Measurements from ENCODE around the gene NLRC3.
"Not testable (repeated sequence)": the region's sequence is repeated elsewhere in the genome, so short reads cannot be mapped to it uniquely, and the experiment has no call there.

NLRC3 gene

DNA sequence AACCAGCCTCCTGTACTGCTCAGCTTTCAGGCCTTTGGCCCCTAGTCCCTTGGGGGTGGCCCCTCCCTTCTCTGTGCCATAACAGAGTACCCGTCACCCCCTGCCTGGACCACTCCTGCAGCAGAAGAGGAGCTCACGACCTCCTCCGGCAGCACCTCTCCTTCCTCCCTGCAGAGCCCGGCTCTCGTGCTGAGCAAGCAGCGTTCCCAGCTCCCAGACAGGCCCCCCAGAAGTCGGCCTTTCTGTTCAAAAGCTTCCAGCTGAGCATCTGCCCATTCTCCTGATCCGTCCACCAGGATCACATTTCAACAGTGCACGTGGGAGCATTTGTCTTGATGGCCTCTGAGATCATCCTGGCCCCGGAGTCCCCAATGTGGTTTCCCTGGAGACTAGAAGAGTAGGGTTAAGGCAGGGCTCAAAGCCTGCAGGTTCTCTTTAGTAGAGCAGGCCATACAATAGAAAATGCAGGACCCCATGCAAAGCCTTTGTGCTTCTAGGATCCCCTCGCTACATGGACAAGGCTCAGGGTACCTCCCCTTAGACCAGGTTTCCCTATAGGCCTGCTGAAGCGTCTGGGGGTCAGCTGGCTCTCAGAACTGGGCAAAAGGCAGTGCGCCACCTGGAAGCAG lies 35.6 kb downstream of the NLRC3 start:
- no peak for FAIRE-seq

DNA sequence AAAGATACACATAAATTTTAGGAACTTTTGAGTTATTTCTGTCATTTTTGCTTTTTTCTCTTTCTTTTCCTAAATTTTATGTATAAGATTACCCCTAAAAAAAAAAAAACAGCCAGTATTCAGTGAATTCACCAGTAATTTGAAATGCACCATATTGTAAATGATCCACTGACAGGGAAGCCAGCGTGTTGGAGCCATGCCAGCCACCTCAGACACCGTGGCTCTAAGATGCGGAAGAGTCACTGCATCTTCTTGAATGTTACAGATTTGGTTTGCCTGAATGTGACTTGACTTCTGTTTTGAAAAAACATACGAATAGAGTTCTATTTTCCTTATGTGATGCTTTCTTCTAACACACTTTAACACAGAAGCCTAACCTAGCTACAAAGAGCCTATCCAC lies 39.0 kb downstream of the NLRC3 start:
- FAIRE-seq = no peak

DNA sequence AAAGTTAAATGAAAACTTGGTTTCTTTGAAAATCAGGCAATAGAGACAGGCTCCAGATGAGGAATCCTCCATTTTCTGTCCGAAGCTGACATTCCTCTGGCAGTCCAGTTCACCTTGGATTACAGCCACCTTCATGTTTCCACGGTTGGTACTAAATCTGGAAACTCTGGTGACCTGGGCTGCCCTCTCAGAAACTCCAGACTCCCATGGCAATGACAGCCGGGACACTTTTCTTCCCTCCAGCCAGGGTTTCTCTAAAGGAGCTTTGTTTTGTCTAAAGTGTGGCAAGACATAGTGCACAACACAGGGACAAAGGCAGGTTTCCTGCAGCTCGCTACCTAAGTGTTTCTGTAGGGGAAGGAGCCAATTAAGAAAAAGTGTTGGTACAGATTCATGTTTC lies 40.4 kb downstream of the NLRC3 start:
- FAIRE-seq = no peak

DNA sequence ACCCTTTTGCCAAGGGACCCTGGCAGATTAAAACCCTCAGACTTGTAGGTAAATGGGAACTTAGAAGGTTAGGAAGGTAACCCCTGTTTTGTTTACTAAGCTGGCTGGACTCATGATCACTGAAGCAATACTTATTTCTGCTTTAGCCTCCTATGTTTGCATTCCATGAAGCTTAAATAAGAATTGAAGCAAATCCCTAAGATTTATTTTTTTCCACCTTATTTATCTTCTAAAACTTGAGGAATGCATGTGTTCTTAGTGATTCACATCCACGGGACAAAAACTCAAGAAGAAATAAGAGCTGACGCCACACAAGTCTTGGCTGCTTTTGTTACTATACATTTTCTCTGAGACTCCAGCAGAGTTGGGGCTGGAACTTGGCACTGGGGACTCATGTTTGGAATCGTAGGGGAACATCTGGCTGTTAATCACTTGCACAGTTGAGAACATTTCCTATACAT lies 40.9 kb downstream of the NLRC3 start:
- FAIRE-seq = no peak

DNA sequence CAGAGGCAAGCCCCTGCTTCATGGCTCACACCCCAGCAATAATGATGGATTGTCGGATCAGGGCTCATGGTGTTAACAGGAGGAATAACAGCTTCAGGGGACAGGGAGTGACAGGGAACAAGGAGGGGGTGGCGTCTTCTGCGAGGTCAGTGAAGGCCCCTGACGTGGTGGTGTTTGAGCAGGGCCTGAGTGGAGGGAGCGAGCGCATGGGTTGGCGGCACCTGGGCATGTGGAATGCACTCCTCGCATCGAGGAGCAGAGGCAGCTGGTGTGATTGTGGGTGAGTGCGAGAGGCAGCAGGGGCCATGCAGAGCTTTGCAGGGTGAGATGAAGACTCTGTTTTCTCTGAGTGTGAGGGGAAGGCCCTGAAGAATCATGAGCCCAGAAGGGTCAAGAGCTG lies 43.1 kb downstream of the NLRC3 start:
- no peak for FAIRE-seq

DNA sequence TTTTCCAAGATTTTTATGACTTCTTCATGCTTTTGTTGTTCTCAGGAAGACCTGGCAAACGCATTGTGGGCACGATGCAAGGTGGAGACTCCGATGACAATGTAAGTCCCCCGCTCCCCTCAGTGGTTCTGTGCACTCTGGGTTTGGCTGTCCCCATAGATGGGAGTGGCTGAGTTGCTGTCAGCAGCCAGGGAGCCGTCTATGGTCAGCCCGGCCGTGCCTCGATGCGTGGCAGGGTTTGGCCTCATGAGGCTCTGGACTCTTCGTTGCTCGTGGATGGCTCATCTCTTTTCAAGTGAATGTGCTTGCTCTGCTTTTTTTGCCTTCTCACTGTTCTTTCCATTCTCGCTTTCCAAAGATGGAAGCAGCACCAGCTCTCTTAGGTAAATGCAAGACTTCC lies 44.5 kb downstream of the NLRC3 start:
- FAIRE-seq = no peak

DNA sequence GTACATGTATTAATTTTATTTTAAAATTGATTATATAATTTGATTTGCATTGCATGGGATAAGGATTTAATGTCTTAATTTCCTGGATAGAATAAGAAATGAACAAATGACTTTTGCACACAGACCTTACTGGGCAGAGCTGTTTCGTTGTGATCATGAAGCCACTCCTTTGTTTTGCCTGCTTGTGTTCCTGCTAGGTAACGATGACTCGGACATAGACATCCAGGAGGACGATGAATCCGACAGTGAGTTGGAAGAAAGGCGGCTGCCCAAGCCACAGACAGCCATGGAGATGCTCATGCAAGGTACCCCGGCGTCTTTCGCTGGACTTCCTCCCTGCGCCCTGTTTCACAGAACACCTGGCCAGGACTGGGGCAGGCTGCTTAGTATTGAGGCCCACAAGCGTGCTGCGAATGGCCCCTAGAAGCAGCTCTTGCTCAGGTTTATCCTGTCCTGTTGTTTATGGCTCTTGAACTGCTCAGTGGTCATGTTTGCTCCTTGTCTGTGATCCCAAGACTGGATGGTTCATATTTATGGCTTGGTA lies 46.8 kb downstream of the NLRC3 start:
- no peak for FAIRE-seq

DNA sequence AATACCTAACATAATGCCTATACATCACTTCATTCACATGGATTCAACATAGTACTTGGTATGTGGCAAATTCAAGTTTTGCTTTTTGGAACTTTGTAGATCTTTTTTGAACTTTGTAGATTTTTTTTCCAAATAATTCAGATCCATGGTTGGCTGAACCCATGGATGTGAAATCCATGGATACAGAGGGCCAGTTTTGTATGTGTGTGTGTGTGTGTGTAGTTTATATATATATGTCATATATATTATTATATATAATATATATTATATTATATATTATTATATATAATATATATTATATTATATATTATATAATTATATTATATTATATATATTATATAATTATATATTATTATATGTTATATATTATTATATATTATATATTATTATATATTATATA lies 48.0 kb downstream of the NLRC3 start:
- FAIRE-seq = no peak

DNA sequence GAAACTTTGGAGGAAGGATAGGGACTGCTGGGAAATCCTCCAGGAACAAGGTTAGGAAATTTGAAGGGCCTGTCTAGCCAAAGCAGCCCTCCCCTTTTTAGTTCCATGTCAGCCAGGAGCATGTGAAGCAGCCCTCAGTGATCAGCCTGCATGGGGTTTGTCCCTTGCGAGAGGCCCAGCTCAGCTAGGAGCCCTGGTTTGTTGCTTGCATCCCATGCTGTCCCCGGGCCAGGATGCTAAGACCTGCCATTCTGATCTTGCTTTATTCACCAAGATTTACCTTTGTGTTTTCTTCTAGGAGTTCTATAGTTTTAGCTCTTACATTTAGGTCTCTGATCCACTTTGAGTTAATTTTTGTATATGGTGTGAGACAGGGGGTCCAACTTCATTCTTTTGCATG lies 48.8 kb downstream of the NLRC3 start:
- FAIRE-seq = no peak

DNA sequence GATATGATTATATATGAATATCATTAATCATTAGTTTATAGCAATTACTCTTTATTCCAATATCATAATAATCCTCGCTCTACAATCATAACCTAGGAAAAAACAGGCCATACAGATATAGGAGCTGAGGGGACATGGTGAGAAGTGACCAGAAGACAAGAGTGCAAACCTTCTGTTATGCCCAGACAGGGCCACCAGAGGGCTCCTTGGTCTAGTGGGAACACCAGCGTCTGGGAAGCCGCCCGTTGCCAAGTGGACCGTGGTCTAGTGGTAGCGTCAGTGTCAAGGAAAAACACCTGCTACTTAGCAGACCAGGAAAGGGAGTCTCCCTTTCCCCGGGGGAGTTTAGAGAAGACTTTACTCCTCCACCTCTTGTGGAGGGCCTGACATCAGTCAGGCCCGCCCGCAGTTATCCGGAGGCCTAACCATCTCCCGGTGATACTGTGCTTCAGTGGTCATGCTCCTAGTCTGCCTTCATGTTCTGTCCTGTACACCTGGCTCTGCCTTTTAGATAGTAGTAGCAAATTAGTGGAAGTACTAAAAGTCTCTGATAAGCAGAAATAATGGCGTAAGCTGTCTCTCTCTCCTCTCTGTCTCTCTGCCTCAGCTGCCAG lies 49.9 kb downstream of the NLRC3 start:
- FAIRE-seq = not testable (repeated sequence)

DNA sequence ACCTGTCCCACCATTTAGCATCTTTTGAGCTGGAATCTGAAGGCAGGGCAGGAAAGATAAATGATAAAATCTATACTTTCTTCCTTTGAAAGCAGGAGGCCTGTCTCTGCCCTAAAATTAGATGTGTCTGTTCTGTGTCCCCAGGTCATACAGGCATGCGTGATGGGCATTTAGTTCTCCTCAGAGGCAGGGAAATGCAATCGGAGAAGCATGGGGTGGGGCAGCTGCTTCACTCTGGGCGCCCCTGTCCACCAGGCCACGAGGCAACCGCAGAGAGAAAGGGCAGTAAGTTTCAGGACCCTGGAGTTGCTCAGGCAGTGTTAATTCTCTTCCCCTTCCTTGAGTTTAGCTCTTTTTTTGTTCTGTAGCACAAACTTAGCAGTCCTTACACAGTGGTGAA lies 51.3 kb downstream of the NLRC3 start:
- no peak for FAIRE-seq

DNA sequence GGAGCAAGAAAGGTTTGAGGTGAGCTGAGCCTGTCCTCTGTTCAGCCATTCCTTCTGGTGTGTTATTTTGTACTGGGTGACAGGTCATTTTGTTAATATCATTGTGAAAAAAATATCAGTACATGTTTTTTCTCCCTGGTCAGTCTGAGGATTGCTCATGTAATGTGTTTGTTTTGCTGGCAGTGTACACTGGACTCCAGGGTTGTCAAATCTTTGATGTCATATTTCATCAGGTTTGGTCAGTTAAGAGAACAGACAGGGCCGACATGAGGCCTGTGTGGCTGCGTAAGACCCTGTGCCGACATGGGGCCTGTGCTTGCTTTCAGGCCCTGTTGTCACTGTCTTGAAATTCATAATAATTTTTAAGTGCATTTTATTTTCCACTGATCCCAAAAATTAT lies 53.9 kb downstream of the NLRC3 start:
- no peak for FAIRE-seq

DNA sequence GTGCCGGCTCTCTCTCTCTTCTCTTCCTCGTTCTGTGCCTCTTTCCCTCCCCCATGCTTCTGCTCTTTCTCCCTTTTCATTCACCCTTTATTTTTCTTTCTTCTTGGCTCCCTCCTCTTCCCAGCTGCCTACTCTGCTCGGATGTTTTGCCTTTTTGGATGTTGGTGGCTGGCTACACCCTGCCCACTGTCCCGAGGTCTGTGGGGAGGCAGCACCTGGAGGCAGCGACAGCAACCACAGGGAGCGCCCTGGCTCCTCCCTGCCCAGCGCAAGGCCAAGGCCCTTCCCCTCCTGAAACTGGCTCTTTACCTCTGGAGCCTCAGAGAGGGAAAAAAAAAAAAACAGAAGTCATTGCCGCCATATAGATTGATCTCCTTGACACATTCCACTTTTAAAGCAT lies 56.4 kb downstream of the NLRC3 start:
- FAIRE-seq = no peak

DNA sequence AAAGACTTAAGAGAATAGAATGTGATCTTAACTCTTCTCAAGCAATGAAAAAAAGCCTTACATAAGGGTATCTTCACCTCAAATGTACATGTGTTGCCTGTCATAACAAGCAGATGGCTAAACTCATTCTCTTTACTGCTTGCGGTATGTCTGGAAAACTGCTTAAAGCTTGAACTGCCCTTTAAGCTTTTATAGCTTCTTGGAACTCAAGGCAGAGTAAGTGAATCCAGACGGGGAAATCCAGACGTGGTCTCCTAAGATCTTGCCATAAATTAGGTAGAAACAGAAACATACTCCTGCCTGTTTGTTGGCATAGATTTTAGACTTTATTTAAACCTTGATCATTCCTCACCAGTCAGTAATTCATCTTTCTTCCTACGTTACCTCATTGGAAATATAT lies 56.8 kb downstream of the NLRC3 start:
- FAIRE-seq = no peak

DNA sequence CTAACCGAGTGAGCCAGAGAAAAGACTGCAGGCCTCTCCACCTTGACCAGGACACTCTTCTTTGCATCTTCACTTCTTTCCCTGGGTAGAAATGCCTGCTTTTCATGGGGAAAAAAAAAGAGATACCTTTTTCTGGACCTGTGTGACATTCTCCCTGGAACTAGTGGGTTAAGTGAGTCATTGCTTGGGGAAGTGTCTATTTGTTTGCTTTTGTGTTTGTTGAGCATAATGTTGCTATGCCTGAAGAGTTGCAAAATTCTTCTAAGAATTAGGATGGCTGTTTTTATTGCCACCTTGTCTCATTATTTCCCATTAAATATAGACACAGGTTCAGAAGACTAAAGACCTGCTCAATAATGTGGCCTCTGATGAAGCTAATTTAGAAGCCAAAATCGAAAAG lies 57.6 kb downstream of the NLRC3 start:
- FAIRE-seq = no peak

DNA sequence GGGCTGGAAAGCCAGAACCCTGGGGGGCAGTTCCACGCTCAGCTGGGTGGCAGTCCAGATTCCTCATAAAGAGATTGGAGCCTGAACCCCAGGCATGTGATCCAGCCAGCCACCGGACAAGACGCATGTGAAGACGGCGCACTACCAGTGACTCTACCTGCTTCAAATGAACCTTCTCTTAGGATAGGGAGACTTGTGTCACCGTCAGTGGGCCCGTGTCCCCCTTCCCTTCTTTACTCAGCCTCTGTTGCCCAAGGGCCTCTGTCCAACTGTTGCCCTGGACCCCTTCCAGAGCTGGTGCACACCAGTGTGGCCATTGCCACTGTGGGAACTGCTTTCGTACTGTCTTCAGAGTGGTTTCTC lies 58.2 kb downstream of the NLRC3 start:
- no peak for FAIRE-seq

DNA sequence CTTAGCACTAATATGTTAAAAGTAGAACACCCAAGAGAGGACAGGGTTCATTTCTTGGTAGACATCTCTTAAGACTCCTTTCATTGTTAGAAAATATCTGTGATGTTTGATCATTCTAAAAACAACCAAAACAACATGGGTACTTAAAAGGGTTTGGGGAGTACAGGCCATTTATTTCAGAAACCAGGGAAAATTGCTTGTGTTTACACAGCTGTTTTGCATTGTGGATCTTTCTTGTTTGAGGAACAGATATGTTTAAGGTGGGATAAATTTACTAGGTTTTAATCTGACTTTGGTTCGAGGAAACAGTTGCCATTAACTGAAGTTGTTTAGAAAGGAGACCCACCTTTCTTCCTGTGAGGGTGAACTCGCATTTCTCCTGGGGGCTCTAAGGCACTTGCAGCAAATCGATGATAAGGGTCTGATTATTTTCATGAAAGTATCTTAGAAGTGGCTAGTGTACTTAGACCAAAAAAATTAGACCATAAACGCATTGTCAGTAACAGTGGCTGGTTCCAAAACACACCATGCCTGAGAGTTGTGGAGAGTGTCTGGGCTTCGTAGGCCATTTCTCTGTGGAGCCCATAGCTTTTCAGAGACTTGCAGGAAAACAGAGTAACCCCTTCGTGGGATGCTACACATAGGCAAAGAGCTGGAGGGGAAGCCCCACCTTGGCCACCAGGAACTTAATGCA lies 58.8 kb downstream of the NLRC3 start:
- no peak for FAIRE-seq

DNA sequence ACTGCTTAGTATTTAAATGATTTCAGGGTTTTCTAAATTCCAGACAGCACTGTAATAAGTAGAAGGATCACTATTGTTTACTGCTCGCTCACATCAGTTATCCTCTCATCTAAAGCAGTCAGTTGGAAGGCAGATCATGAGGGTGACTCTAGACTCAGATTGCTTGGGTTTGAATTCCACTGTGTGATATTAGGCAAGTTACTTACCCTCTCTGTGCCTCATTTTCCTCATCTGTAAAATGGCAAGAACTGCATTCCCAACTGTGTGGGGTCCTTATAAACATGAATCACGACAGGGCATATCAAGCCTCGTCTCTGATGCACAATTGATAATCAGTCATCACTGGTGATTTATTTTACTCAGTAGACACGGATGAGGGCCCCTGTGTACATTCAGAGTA lies 61.3 kb downstream of the NLRC3 start:
- no peak for FAIRE-seq

DNA sequence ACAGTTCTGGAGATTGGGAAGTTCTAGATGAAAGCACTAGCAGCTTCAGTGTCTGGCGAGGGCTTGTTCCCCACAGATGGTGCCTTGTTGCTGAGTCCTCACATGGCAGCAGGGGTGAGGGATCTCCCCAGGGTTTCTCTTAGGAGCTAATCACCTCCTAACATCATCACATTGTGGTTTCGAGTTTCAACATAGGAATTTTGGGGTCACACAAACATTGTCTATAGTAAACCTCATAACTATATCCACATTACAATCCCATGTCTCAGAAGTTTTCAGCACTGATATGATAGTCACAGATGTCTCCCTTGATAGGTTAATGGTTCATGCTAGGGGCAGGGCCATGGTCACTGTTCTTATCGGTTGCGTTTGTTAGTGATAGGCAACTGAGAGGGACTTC lies 62.6 kb downstream of the NLRC3 start:
- no peak for FAIRE-seq

DNA sequence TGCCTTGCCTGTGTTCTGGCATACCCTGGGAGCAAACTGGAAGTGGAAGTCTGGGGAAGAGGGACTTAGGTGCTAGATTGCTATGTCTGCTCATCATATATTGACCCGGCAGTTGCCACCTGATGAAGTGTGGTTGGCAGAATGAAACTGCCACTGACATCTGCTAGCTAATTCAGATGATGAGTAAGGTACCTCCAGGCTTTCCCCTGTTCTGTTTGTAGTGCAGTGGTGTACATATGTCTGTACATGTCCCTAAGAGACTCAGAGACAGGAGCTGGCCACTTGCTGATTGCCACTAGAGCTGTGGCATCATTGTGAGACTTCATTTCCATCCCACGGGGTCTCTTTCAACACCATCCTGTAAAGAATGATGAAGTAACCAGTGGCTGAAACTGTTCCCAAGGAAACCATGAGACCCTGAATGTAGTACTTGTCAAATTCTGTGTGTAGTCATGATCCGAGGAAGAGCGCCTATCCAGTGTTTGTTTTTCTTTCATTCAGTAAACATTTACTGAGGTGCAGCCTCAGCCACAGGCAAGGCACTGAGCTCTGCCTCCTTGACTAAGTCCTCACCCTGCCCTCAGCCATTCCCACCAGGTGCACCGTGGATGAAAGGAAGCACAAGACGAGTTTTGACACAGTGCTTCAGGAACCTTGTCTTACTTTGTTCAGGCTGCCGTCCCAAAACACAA lies 63.2 kb downstream of the NLRC3 start:
- FAIRE-seq = no peak

DNA sequence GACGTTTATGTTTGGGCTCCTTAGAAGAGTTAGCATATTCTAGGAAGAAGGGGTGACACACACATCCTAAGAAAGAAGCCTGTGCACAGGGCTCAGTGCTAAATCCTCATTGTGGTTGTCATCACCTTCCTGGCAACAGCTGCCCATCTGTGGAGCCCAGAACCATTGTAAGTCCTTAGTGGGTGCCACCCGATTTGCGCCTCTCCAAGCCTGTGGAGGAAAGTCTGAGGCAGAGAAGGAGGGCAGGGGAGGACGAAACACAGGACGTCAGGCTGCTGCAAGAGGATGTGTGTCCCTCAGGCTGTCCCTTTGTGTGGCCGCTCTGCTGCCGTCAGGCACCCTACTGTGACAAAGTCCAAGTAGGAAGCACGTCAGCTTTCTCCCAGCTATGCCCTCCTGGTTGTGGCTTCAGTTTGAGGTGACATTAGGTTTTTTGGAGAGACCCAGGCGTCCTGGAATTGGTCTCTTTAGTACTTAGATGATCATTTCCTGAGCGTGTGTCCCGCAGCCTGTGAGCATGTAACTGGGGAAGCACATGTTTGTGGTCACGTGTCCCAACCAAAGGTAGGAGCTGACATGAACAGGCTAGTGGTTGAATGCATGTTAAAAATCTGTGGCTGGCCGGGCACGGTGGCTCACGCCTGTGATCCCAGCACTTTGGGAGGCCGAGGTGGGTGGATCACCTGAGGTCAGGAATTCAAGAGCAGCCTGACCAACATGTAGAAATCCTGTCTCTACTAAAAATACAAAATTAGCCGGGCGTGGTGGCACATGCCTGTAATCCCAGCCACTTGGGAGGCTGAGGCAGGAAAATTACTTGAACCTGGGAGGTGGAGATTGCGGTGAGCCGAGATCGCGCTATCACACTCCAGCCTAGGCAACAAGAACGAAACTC lies 65.7 kb downstream of the NLRC3 start:
- no peak for FAIRE-seq

DNA sequence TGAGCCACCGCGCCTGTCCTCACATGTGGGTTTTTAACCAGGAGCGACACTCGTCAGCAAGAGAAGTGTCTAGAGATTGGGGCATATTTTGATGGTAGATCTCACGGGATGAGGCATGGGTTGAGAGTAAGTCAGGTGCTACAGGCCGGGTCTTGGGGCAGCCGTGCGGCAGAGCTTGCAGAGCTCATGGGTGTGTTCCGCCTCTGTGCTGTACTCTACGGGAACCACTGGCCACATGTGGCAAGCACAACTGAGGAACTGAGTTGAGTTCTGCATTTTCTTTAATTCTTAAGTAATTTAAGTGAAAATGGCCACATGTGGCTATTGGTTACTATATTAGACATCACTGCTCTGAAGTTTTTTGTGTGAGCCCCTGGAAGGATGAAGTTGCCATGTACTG lies 66.8 kb downstream of the NLRC3 start:
- FAIRE-seq = no peak

DNA sequence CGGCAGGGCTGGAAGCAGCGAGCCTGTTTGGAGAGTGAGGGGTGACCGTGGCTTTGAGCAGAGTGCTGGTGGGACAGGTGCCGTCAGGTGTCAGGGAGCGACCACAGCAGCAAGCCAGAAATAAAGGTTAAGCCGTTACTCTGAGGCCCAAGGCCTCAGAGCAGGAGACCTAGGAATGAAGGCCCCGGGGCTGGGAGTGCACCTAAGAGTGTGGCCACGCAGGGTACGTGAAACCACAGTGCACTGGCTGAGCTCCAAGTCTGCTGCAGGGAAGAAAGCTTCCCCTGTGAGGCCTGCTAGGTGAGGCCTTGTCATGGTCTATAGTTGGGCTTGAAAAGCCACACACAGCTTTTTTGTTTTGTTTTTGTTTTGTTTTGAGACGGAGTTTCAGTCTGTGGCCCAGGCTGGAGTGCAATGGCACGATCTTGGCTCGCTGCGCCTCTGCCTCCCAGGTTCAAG lies 67.7 kb downstream of the NLRC3 start:
- no peak for FAIRE-seq

Data from G401.6 (cell line).